ENCODE measurements around the gene UGCG.

DNA sequence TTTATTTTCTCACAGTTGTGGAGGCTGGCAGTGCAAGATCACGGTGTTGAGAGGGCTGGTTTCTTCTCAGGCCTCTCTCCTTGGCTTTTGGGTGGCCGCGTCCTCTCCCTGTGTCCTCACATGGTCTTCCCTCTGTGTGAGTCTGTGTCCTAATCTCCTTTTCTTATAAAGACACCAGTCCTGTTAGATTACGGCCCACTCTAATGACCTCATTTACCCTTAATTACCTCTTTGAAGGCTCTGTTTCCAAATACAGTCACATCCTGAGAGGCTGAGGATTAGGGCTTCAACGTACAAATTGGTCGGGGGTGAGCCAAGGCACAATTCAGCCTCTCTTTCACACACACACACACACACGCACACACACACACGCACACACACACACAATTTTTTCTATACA lies 73.0 kb downstream of the UGCG start:
- TF ChIP-seq, protein P1, sequence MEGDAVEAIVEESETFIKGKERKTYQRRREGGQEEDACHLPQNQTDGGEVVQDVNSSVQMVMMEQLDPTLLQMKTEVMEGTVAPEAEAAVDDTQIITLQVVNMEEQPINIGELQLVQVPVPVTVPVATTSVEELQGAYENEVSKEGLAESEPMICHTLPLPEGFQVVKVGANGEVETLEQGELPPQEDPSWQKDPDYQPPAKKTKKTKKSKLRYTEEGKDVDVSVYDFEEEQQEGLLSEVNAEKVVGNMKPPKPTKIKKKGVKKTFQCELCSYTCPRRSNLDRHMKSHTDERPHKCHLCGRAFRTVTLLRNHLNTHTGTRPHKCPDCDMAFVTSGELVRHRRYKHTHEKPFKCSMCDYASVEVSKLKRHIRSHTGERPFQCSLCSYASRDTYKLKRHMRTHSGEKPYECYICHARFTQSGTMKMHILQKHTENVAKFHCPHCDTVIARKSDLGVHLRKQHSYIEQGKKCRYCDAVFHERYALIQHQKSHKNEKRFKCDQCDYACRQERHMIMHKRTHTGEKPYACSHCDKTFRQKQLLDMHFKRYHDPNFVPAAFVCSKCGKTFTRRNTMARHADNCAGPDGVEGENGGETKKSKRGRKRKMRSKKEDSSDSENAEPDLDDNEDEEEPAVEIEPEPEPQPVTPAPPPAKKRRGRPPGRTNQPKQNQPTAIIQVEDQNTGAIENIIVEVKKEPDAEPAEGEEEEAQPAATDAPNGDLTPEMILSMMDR (IDR thresholded peaks at IDR 0.05) = no peak
- TF ChIP-seq POLR2A (IDR thresholded peaks at IDR 0.05) = no peak

Data from esophagus squamous epithelium (tissue), 4 donors.